GM12801 (cell line): ENCODE measurements around the gene SHD.

ENCODE experiments used
- TF ChIP-seq, protein P1 (sequence below): IDR thresholded peaks from one replicate; pipeline ENCODE4 v1.5.1; 2011; ENCODE audit warnings: control low read depth; ENCODE audit not compliant: insufficient read length; ENCODE audit errors: extremely low read depth

Gene SHD

GRCh38 chr19:4278010-4278409 is 1.1 kb upstream of the SHD start:
- TF ChIP-seq, protein P1, sequence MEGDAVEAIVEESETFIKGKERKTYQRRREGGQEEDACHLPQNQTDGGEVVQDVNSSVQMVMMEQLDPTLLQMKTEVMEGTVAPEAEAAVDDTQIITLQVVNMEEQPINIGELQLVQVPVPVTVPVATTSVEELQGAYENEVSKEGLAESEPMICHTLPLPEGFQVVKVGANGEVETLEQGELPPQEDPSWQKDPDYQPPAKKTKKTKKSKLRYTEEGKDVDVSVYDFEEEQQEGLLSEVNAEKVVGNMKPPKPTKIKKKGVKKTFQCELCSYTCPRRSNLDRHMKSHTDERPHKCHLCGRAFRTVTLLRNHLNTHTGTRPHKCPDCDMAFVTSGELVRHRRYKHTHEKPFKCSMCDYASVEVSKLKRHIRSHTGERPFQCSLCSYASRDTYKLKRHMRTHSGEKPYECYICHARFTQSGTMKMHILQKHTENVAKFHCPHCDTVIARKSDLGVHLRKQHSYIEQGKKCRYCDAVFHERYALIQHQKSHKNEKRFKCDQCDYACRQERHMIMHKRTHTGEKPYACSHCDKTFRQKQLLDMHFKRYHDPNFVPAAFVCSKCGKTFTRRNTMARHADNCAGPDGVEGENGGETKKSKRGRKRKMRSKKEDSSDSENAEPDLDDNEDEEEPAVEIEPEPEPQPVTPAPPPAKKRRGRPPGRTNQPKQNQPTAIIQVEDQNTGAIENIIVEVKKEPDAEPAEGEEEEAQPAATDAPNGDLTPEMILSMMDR = no peak

- TF ChIP-seq, protein P1 = no peak
Measured at GRCh38 chr19:4279267-4279529, 132 bp downstream of the SHD start.

GRCh38 chr19:4279530-4280422 is 710 bp downstream of the SHD start:
- TF ChIP-seq, protein P1 = no peak

GRCh38 chr19:4284176-4284958 is 5.3 kb downstream of the SHD start:
- TF ChIP-seq, protein P1 = no peak

- TF ChIP-seq, protein P1 = no peak
Measured at GRCh38 chr19:4284974-4285373, 5.9 kb downstream of the SHD start.

GRCh38 chr19:4288091-4288777 is 9.2 kb downstream of the SHD start:
- TF ChIP-seq, protein P1 = no peak

GRCh38 chr19:4291184-4291732 is 12.2 kb downstream of the SHD start:
- TF ChIP-seq, protein P1 = no peak
